IMR-90 (cell line): Measurements from ENCODE around the gene ZNF43. TPM values are rescaled to one million over a fixed set of nuclear protein-coding genes. Genes with fewer than 3 reads are reported as not detected.

Experiments
- ATAC-seq: fragments of 200-7000 bp; cut with Tn5 transposase; 2 replicates; pipeline ENCODE4 v1.9.1; 2020; ENCODE audit warnings: low read depth, mild to moderate bottlenecking, moderate library complexity
- BruUV-seq: library from RNA; stranded (reverse); fragments of 400-500 nt; replicated peaks from 2 replicates; lab custom pipeline; 2021; lab: Mats Ljungman, UMichigan
- CTCF ChIA-PET: fragments of 300-600 bp; formaldehyde crosslinking; extraction: SDS; loops from one replicate; lab custom pipeline; 2021; ENCODE audit warnings: antibody characterized with exemption; lab: Yijun Ruan, JAX
- POLR2A ChIA-PET: fragments of 300-600 bp; sonication (Branson Sonifier 250); formaldehyde crosslinking; loops from one replicate; lab custom pipeline; 2022; ENCODE audit warnings: antibody characterized with exemption; ENCODE audit not compliant: unreplicated experiment; lab: Charles Lee
- DNase-seq: peaks from one replicate; pipeline ENCODE4 v3.0.0; 2013
- H2AFZ ChIP-seq: replicated peaks from 2 replicates; pipeline ENCODE3; 2013; ENCODE audit warnings: low read length, mild to moderate bottlenecking; ENCODE audit not compliant: poor library complexity
- H2AK5ac ChIP-seq: 2 replicates; pipeline ENCODE4 v1.6.1; 2013; ENCODE audit warnings: low read depth, low read length, inconsistent platforms
- H2AK9ac ChIP-seq: replicated peaks from 2 replicates; pipeline ENCODE3; 2013; ENCODE audit warnings: mild to moderate bottlenecking, low read depth, low read length, moderate library complexity; ENCODE audit not compliant: poor library complexity
- H2BK120ac ChIP-seq: 2 replicates; pipeline ENCODE4 v1.6.1; 2013; ENCODE audit warnings: low read depth, low read length, inconsistent platforms
- H2BK15ac ChIP-seq: 3 replicates; pipeline ENCODE4 v1.6.1; 2013; ENCODE audit warnings: low read depth, low read length, inconsistent platforms
- H2BK20ac ChIP-seq: 2 replicates; pipeline ENCODE4 v1.6.1; 2013; ENCODE audit warnings: low read depth, mild to moderate bottlenecking, inconsistent platforms, low read length, moderate library complexity
- H2BK5ac ChIP-seq: 2 replicates; pipeline ENCODE4 v1.6.1; 2013; ENCODE audit warnings: mild to moderate bottlenecking, low read depth, low read length, inconsistent platforms; ENCODE audit not compliant: poor library complexity, severe bottlenecking
- H3K14ac ChIP-seq: replicated peaks from 2 replicates; pipeline ENCODE4 v1.6.1; 2013; ENCODE audit warnings: low read depth, low read length, inconsistent platforms
- H3K18ac ChIP-seq: 2 replicates; pipeline ENCODE4 v1.6.1; 2013; ENCODE audit warnings: low read depth, low read length, control low read depth
- H3K23ac ChIP-seq: 2 replicates; pipeline ENCODE4 v1.6.1; 2013; ENCODE audit warnings: low read depth, low read length, inconsistent platforms
- H3K27ac ChIP-seq: 2 replicates; pipeline ENCODE4 v1.5.1; 2013; ENCODE audit warnings: mild to moderate bottlenecking, control low read depth, low read length; ENCODE audit not compliant: insufficient read depth
- H3K27me3 ChIP-seq: 2 replicates; pipeline ENCODE4 v1.6.1; 2013; ENCODE audit warnings: low read length; ENCODE audit not compliant: control insufficient read depth, insufficient read depth
- H3K36me3 ChIP-seq: 2 replicates; pipeline ENCODE4 v1.6.1; 2013; ENCODE audit warnings: low read length, mixed read lengths; ENCODE audit not compliant: control insufficient read depth, insufficient read depth
- H3K4ac ChIP-seq: 2 replicates; pipeline ENCODE4 v1.6.1; 2013; ENCODE audit warnings: low read depth, low read length, inconsistent platforms
- H3K4me1 ChIP-seq: 2 replicates; pipeline ENCODE4 v1.6.1; 2013; ENCODE audit warnings: low read length, mixed read lengths; ENCODE audit not compliant: control insufficient read depth, insufficient read depth
- H3K4me2 ChIP-seq: 2 replicates; pipeline ENCODE4 v1.6.1; 2013; ENCODE audit warnings: low read depth, mild to moderate bottlenecking, control low read depth, low read length, moderate library complexity
- H3K4me3 ChIP-seq: 2 replicates; pipeline ENCODE4 v1.5.1; 2013; ENCODE audit warnings: low read depth, mild to moderate bottlenecking, control low read depth, low read length, moderate library complexity; ENCODE audit not compliant: insufficient read depth
- H3K56ac ChIP-seq: 2 replicates; pipeline ENCODE4 v1.6.1; 2013; ENCODE audit warnings: low read length, inconsistent platforms; ENCODE audit not compliant: insufficient read depth; ENCODE audit errors: extremely low read depth
- H3K79me1 ChIP-seq, 2 experiments: 2 replicates each; pipeline ENCODE4 v1.6.1; 2013; ENCODE audit warnings: low read length in 2 of 2, inconsistent platforms in 1 of 2, low read depth in 1 of 2
- H3K9ac ChIP-seq: 2 replicates; pipeline ENCODE4 v1.6.1; 2013; ENCODE audit warnings: low read depth, low read length, control low read depth
- H3K9me1 ChIP-seq: 2 replicates; pipeline ENCODE4 v1.6.1; 2013; ENCODE audit warnings: low read length, inconsistent platforms; ENCODE audit not compliant: insufficient read depth
- H3K9me3 ChIP-seq: 2 replicates; pipeline ENCODE4 v1.6.1; 2013; ENCODE audit warnings: low read length; ENCODE audit not compliant: control insufficient read depth, insufficient read depth
- H4K20me1 ChIP-seq: 2 replicates; pipeline ENCODE4 v1.6.1; 2013; ENCODE audit warnings: low read length, inconsistent platforms; ENCODE audit not compliant: insufficient read depth
- H4K5ac ChIP-seq: 2 replicates; pipeline ENCODE4 v1.6.1; 2013; ENCODE audit warnings: mild to moderate bottlenecking, low read depth, low read length, control low read depth
- H4K8ac ChIP-seq, 2 experiments: 2 replicates each; pipeline ENCODE4 v1.6.1; 2013; ENCODE audit warnings: low read depth in 2 of 2, low read length in 2 of 2, control low read depth in 1 of 2, inconsistent platforms in 1 of 2
- H4K91ac ChIP-seq: 2 replicates; pipeline ENCODE4 v1.6.1; 2013; ENCODE audit warnings: low read depth, low read length, inconsistent platforms; ENCODE audit not compliant: insufficient read depth
- CEBPB ChIP-seq: IDR thresholded peaks from 2 replicates; pipeline ENCODE4 v1.6.1; 2012; ENCODE audit warnings: low read depth, low read length, improper control_type of control experiment
- RFX5 ChIP-seq: IDR thresholded peaks from 2 replicates; pipeline ENCODE4 v1.8.0; 2012; ENCODE audit warnings: low read depth, mild to moderate bottlenecking, low read length, moderate library complexity
- SMC3 ChIP-seq: fragments of 150-350 bp; IDR thresholded peaks from 2 replicates; pipeline ENCODE4 v1.6.1; 2016; ENCODE audit warnings: low read depth, mild to moderate bottlenecking, antibody characterized with exemption, low read length, moderate library complexity
- USF2 ChIP-seq: fragments of 150-350 bp; IDR thresholded peaks from 2 replicates; pipeline ENCODE4 v1.6.1; 2017; ENCODE audit warnings: mild to moderate bottlenecking, antibody characterized with exemption, low read length, low read depth
- WGBS, 2 experiments: methylation state at CpG; one replicate each; pipeline versions ENCODE4 v1.1.5 to v1.1.7; 2013; ENCODE audit warnings: missing lambda C conversion rate in 2 of 2; ENCODE audit not compliant: insufficient read length in 1 of 2; ENCODE audit errors: extremely low coverage in 2 of 2; 5-methylcytosine and 5-hydroxymethylcytosine counted together
- dilution Hi-C: fragments of 300-500 bp; cut with HindIII; formaldehyde crosslinking; loops from one replicate; pipeline ENCODE4 v1.14.3; 2018; ENCODE audit warnings: low sequenced_read_pairs; ENCODE audit not compliant: unreplicated experiment
- in situ Hi-C: fragments of 300-500 bp; cut with MboI; formaldehyde crosslinking; loops from 3 replicates; pipeline ENCODE4 v1.14.3; 2019; ENCODE audit warnings: low sequenced_read_pairs, inconsistent platforms, mixed read lengths
- intact Hi-C: fragments of 100-400 bp; cut with micrococcal nuclease; formaldehyde crosslinking; loops from 2 replicates; pipeline ENCODE4 v1.10.0; 2022
- polyA plus RNA-seq, 3 experiments: library from polyadenylated mRNA; depleted of rRNA; stranded (reverse); fragments of >200 nt; gene quantifications; 2 replicates each; pipeline ENCODE4 v1.2.3, GENCODE V29; 2012; ENCODE audit warnings: low replicate concordance in 1 of 3
- total RNA-seq: library from RNA; depleted of rRNA; stranded (reverse); fragments of >200 nt; gene quantifications from 2 replicates; pipeline ENCODE4 v1.2.3, GENCODE V29; 2012
- TF ChIP-seq, protein P1 (sequence below): fragments of 150-350 bp; IDR thresholded peaks from 2 replicates; pipeline ENCODE4 v1.6.1; 2016; ENCODE audit warnings: low read depth, mild to moderate bottlenecking, low read length, moderate library complexity, borderline replicate concordance

The ZNF43 gene
- total and polyA plus RNA-seq, 2 of the 4 experiments (the other 2 are of a cell fraction), result 2.9 to 8.8 TPM

- TF ChIP-seq USF2 (no peak), SMC3 (no peak)
- TF ChIP-seq, protein P1, sequence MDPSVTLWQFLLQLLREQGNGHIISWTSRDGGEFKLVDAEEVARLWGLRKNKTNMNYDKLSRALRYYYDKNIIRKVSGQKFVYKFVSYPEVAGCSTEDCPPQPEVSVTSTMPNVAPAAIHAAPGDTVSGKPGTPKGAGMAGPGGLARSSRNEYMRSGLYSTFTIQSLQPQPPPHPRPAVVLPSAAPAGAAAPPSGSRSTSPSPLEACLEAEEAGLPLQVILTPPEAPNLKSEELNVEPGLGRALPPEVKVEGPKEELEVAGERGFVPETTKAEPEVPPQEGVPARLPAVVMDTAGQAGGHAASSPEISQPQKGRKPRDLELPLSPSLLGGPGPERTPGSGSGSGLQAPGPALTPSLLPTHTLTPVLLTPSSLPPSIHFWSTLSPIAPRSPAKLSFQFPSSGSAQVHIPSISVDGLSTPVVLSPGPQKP, result no peak
Measured at GRCh38 chr19:21848706-21849105, 12.7 kb upstream of the ZNF43 start (continued).

GRCh38 chr19:21843081-21843480 lies 7.1 kb upstream of the ZNF43 start:
- Histone ChIP-seq H2BK120ac (no peak overlapping the region), H3K18ac (no peak overlapping the region), H4K5ac (no peak overlapping the region), H4K20me1 (no peaks in the 10 kb centered on the region), H3K9me1 (no peaks in the 10 kb centered on the region), H2AFZ (no peak overlapping the region), H3K9ac (no peak overlapping the region), H3K4me2 (no peak overlapping the region), H3K4me3 (no peak overlapping the region), H3K4ac (no peak overlapping the region), H4K91ac (no peak overlapping the region), H2BK15ac (no peak overlapping the region), H3K4me1 (no peaks in the 10 kb centered on the region), H2AK5ac (no peak overlapping the region), H3K9me3 (no peaks in the 10 kb centered on the region; the same call in 1 of the 2 replicates), H2BK20ac (no peak overlapping the region), H3K79me1 (peaks cover 6 to 21% of the 10 kb centered on the region in 2 experiments; a peak in 3 of 4 replicates), H2AK9ac (no peak overlapping the region), H3K36me3 (peaks cover 43% of the 10 kb centered on the region), H3K27me3 (no peaks in the 10 kb centered on the region), H3K56ac (no peak overlapping the region), H3K23ac (no peak overlapping the region), H4K8ac (no peak overlapping the region), H3K27ac (no peak overlapping the region), H3K14ac (no peak overlapping the region), H2BK5ac (no peak overlapping the region)
- CTCF ChIA-PET, result no interaction called here
- POLR2A ChIA-PET, result no interaction called here
- dilution Hi-C loops, result no loop called here
- ATAC-seq, result no peak
- DNase-seq, result no peak
- WGBS, 2 experiments, result no CpG with 5 or more reads among the region's 5 CpGs
- in situ Hi-C loops, result no loop called here
- intact Hi-C loops, result no loop called here
- TF ChIP-seq CEBPB (0 out of 2 replicates have a peak, but pooled peaks have one; percentile 10), RFX5 (no peak)
- BruUV-seq, result no TSS peak
